ENCODE results near the gene SEBOX.
A peak's percentile ranks its signal among the peaks of the same experiment; 100 is the strongest.

Gene SEBOX

GRCh38 chr17:28392491-28392890, 27.5 kb upstream of the SEBOX start:
- DNase-seq: no peak

GRCh38 chr17:28391401-28391800, 26.4 kb upstream of the SEBOX start:
- DNase-seq: no peak

GRCh38 chr17:28390984-28391383, 26.0 kb upstream of the SEBOX start:
- no peak for DNase-seq

GRCh38 chr17:28390563-28390962, 25.6 kb upstream of the SEBOX start:
- no peak for DNase-seq

- DNase-seq: no peak
These were observed 25.1 kb upstream of the SEBOX start for GRCh38 chr17:28390141-28390540.

- DNase-seq: no peak
These were observed 23.1 kb upstream of the SEBOX start for GRCh38 chr17:28388106-28388505.

GRCh38 chr17:28386391-28386790, 21.4 kb upstream of the SEBOX start:
- no peak for DNase-seq

- DNase-seq: no peak
These were observed 20.4 kb upstream of the SEBOX start for GRCh38 chr17:28385406-28385805.

GRCh38 chr17:28385037-28385400, 20.0 kb upstream of the SEBOX start:
- DNase-seq: no peak

- DNase-seq: peak; percentile 65
These were observed 19.5 kb upstream of the SEBOX start for GRCh38 chr17:28384281-28385036.

GRCh38 chr17:28381141-28381825, 16.3 kb upstream of the SEBOX start:
- no peak for DNase-seq

- no peak for DNase-seq
These were observed 15.1 kb upstream of the SEBOX start for GRCh38 chr17:28379814-28380801.

GRCh38 chr17:28372945-28373274, 7.9 kb upstream of the SEBOX start:
- no peak for DNase-seq

- DNase-seq: no peak
These were observed 7.4 kb upstream of the SEBOX start for GRCh38 chr17:28372203-28372944.

- peak; percentile 93 for DNase-seq
These were observed 6.5 kb upstream of the SEBOX start, which contains the start of gene SARM1 for GRCh38 chr17:28371245-28372202. TSS of gene SARM1 (plus strand) at chr17:28371694. CDS start at chr17:28372033, 339 bp downstream.

GRCh38 chr17:28370744-28371103, 5.7 kb upstream of the SEBOX start:
- no peak for DNase-seq

GRCh38 chr17:28370035-28370743, 5.2 kb upstream of the SEBOX start, which contains the start of gene VTN:
TSS of gene VTN (minus strand) at chr17:28370307. CDS start at chr17:28370203, 104 bp downstream.
- DNase-seq: no peak

GRCh38 chr17:28369684-28370034, 4.7 kb upstream of the SEBOX start:
- DNase-seq: no peak

- no peak for DNase-seq
These were observed 4.1 kb upstream of the SEBOX start for GRCh38 chr17:28368915-28369683.

- DNase-seq: no peak
These were observed 3.4 kb upstream of the SEBOX start for GRCh38 chr17:28368306-28368831.

Measured in CD4-positive, alpha-beta T cell treated with Interleukin-17A for 1 hour (primary cell).